ENCODE measurements around the gene NDUFV1.

- TF ChIP-seq POLR2AphosphoS5 (IDR thresholded peaks at IDR 0.05) (no peak), CTCF (IDR thresholded peaks at IDR 0.05) (no peak), POLR2A (IDR thresholded peaks at IDR 0.05) (no peak)
Observed at GRCh38 chr11:67628710-67629385, 22.1 kb downstream of the NDUFV1 start.

Measured in gastroesophageal sphincter (tissue), 3 donors.